ENCODE measurements around the gene PLD1.

GRCh38 chr3:171654326-171654725 is 156.0 kb downstream of the PLD1 start:
- TF ChIP-seq CTCF (IDR thresholded peaks at IDR 0.05; ENCODE audit: low read depth, low read length, missing input control) (no peak), JUND (IDR thresholded peaks at IDR 0.05) (no peak), FOXA1 (IDR thresholded peaks at IDR 0.05) (no peak), ZBTB33 (IDR thresholded peaks at IDR 0.05) (no peak), TAF1 (conservative IDR thresholded peaks at IDR 0.05) (no peak)
